Subcutaneous abdominal adipose tissue (tissue), 5 donors: ENCODE results near the gene CCNYL1.
"Not testable (repeated sequence)": the region's sequence is repeated elsewhere in the genome, so short reads cannot be mapped to it uniquely, and the experiment has no call there.

Experiments
- H3K27ac ChIP-seq: one replicate; pipeline ENCODE4 v1.7.0; 2013; ENCODE audit warnings: low read depth, mild to moderate bottlenecking, inconsistent platforms, low read length, moderate library complexity
- H3K27me3 ChIP-seq, 5 donors: one replicate each; pipeline ENCODE4 v1.7.0; 2013; ENCODE audit warnings: low read length in 5 of 5, inconsistent platforms in 1 of 5; ENCODE audit not compliant: control insufficient read depth in 5 of 5, insufficient read depth in 4 of 5
- H3K36me3 ChIP-seq, 5 donors: one replicate each; pipeline ENCODE4 v1.7.0; 2013; ENCODE audit warnings: low read length in 5 of 5; ENCODE audit not compliant: control insufficient read depth in 5 of 5, insufficient read depth in 5 of 5
- H3K4me1 ChIP-seq, 5 donors: one replicate each; pipeline ENCODE4 v1.7.0; 2013; ENCODE audit warnings: low read length in 5 of 5, mild to moderate bottlenecking in 3 of 5, moderate library complexity in 1 of 5; ENCODE audit not compliant: control insufficient read depth in 5 of 5, insufficient read depth in 5 of 5
- H3K4me3 ChIP-seq, 5 donors: one replicate each; pipeline ENCODE4 v1.7.0; 2013; ENCODE audit warnings: low read length in 5 of 5, low read depth in 1 of 5
- H3K9ac ChIP-seq, 5 donors: one replicate each; pipeline ENCODE4 v1.7.0; 2013; ENCODE audit warnings: low read length in 5 of 5, mild to moderate bottlenecking in 4 of 5, moderate library complexity in 3 of 5
- H3K9me3 ChIP-seq, 5 donors: one replicate each; pipeline ENCODE4 v1.7.0; 2013; ENCODE audit warnings: low read length in 5 of 5; ENCODE audit not compliant: control insufficient read depth in 5 of 5
- donor health status: healthy.
- donor health status: healthy.
- donor health status: healthy.
- donor health status: healthy.
- donor health status: healthy.

The CCNYL1 gene

GRCh38 chr2:207733597-207734240 is 22.3 kb downstream of the CCNYL1 start:
- no peak overlapping the region for H3K9ac ChIP-seq
- H3K4me1 ChIP-seq: no peaks in the 10 kb centered on the region
- no peaks in the 10 kb centered on the region for H3K27me3 ChIP-seq
- H3K9me3 ChIP-seq: no peaks in the 10 kb centered on the region
- no peak overlapping the region for H3K4me3 ChIP-seq
- no peak overlapping the region for H3K27ac ChIP-seq
- peaks cover 0 to 20% (median 12%) of the 10 kb centered on the region in 5 donors for H3K36me3 ChIP-seq

- no peak overlapping the region for H3K9ac ChIP-seq
- no peak overlapping the region for H3K27ac ChIP-seq
- H3K9me3 ChIP-seq: no peaks in the 10 kb centered on the region
- peaks cover 0 to 20% (median 12%) of the 10 kb centered on the region in 5 donors for H3K36me3 ChIP-seq
- H3K4me1 ChIP-seq: no peaks in the 10 kb centered on the region
- no peaks in the 10 kb centered on the region for H3K27me3 ChIP-seq
- no peak overlapping the region for H3K4me3 ChIP-seq
Measured at GRCh38 chr2:207734264-207734635, 22.8 kb downstream of the CCNYL1 start.

GRCh38 chr2:207734636-207735512 is 23.4 kb downstream of the CCNYL1 start:
- no peak overlapping the region for H3K9ac ChIP-seq
- peaks cover 0 to 19% (median 12%) of the 10 kb centered on the region in 5 donors for H3K36me3 ChIP-seq
- H3K9me3 ChIP-seq: no peaks in the 10 kb centered on the region
- no peaks in the 10 kb centered on the region for H3K4me1 ChIP-seq
- H3K4me3 ChIP-seq: no peak overlapping the region
- H3K27ac ChIP-seq: no peak overlapping the region
- no peaks in the 10 kb centered on the region for H3K27me3 ChIP-seq

GRCh38 chr2:207735513-207735859 is 24.0 kb downstream of the CCNYL1 start:
- H3K9ac ChIP-seq, H3K4me1 ChIP-seq, H3K27me3 ChIP-seq, H3K27ac ChIP-seq, H3K9me3 ChIP-seq, H3K4me3 ChIP-seq: not testable (repeated sequence)
- peaks cover 0 to 15% (median 8%) of the 10 kb centered on the region in 5 donors for H3K36me3 ChIP-seq

- Histone ChIP-seq H3K4me3 (no peak overlapping the region), H3K4me1 (peaks cover 0 to 6% (median 2%) of the 10 kb centered on the region in 5 donors), H3K27ac (no peak overlapping the region), H3K27me3 (no peaks in the 10 kb centered on the region), H3K9me3 (no peaks in the 10 kb centered on the region), H3K9ac (no peak overlapping the region), H3K36me3 (peaks cover 13 to 37% (median 17%) of the 10 kb centered on the region in 5 donors)
Measured at GRCh38 chr2:207743514-207743913, 32.1 kb downstream of the CCNYL1 start.

- H3K9me3 ChIP-seq: no peaks in the 10 kb centered on the region
- H3K27me3 ChIP-seq: no peaks in the 10 kb centered on the region
- H3K4me3 ChIP-seq: no peak overlapping the region
- no peak overlapping the region for H3K9ac ChIP-seq
- peaks cover 0 to 6% (median 2%) of the 10 kb centered on the region in 5 donors for H3K4me1 ChIP-seq
- peaks cover 13 to 40% (median 17%) of the 10 kb centered on the region in 5 donors for H3K36me3 ChIP-seq
- no peak overlapping the region for H3K27ac ChIP-seq
Measured at GRCh38 chr2:207744050-207744449, 32.6 kb downstream of the CCNYL1 start.

- Histone ChIP-seq H3K4me3 (no peak overlapping the region), H3K9me3 (no peaks in the 10 kb centered on the region), H3K9ac (no peak overlapping the region), H3K36me3 (peaks cover 13 to 40% (median 17%) of the 10 kb centered on the region in 5 donors), H3K4me1 (peaks cover 0 to 6% (median 2%) of the 10 kb centered on the region in 5 donors), H3K27ac (no peak overlapping the region), H3K27me3 (no peaks in the 10 kb centered on the region)
Measured at GRCh38 chr2:207744451-207744850, 33.0 kb downstream of the CCNYL1 start.

- H3K9me3 ChIP-seq: no peaks in the 10 kb centered on the region
- H3K27ac ChIP-seq: no peak overlapping the region
- peaks cover 0 to 6% (median 4%) of the 10 kb centered on the region in 5 donors for H3K4me1 ChIP-seq
- H3K9ac ChIP-seq: no peak overlapping the region
- peaks cover 6 to 48% (median 22%) of the 10 kb centered on the region in 5 donors for H3K36me3 ChIP-seq
- no peaks in the 10 kb centered on the region for H3K27me3 ChIP-seq
- no peak overlapping the region for H3K4me3 ChIP-seq
Measured at GRCh38 chr2:207746131-207746530, 34.7 kb downstream of the CCNYL1 start.

- H3K9ac ChIP-seq: no peak overlapping the region
- peaks cover 3 to 42% (median 18%) of the 10 kb centered on the region in 5 donors for H3K36me3 ChIP-seq
- peaks cover 0 to 6% (median 4%) of the 10 kb centered on the region in 5 donors for H3K4me1 ChIP-seq
- no peaks in the 10 kb centered on the region for H3K27me3 ChIP-seq
- H3K27ac ChIP-seq: no peak overlapping the region
- H3K9me3 ChIP-seq: no peaks in the 10 kb centered on the region
- H3K4me3 ChIP-seq: no peak overlapping the region
Measured at GRCh38 chr2:207747653-207748560, 36.5 kb downstream of the CCNYL1 start.
